ENCODE measurements around the gene GIGYF1.

DNA sequence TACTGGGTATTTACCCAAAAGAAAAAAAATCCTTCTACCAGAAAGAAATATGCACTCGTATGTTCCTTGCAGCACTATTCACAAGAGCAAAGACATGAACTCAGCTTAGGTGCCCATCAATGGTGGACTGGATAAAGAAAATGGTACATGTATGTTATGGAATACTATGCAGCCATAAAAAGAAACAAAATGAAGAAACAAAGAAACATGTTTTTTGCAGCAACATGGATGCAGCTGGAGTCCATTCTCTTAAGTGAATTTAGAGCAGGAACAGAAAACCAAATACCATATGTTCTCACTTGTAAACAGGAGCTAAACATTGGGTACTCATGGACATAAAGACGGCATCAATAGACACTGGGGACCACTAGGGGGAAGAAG is 26.0 kb downstream of the GIGYF1 start:
- TF ChIP-seq E2F6 (IDR thresholded peaks at IDR 0.05), result no peak
- no peak for TF ChIP-seq EZH2 (IDR thresholded peaks at IDR 0.05; ENCODE audit: low read depth, low read length, severe bottlenecking)
- TF ChIP-seq CREB1 (IDR thresholded peaks at IDR 0.05), result no peak
- TF ChIP-seq TAF1 (IDR thresholded peaks at IDR 0.05; ENCODE audit: low read depth, low read length), result no peak
- TF ChIP-seq, protein P1, sequence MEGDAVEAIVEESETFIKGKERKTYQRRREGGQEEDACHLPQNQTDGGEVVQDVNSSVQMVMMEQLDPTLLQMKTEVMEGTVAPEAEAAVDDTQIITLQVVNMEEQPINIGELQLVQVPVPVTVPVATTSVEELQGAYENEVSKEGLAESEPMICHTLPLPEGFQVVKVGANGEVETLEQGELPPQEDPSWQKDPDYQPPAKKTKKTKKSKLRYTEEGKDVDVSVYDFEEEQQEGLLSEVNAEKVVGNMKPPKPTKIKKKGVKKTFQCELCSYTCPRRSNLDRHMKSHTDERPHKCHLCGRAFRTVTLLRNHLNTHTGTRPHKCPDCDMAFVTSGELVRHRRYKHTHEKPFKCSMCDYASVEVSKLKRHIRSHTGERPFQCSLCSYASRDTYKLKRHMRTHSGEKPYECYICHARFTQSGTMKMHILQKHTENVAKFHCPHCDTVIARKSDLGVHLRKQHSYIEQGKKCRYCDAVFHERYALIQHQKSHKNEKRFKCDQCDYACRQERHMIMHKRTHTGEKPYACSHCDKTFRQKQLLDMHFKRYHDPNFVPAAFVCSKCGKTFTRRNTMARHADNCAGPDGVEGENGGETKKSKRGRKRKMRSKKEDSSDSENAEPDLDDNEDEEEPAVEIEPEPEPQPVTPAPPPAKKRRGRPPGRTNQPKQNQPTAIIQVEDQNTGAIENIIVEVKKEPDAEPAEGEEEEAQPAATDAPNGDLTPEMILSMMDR (IDR thresholded peaks at IDR 0.05; ENCODE audit: control extremely low read depth in 1 of 3, insufficient read depth in 1 of 3, low read depth in 1 of 3, low read length in 3 of 3), result no peak
- TF ChIP-seq POLR2A (IDR thresholded peaks at IDR 0.05; ENCODE audit: control extremely low read depth in 1 of 2, low read depth in 2 of 2, low read length in 2 of 2), result no peak
- TF ChIP-seq RNF2 (IDR thresholded peaks at IDR 0.05; ENCODE audit: borderline replicate concordance, low read depth, low read length, missing control alignments, poor library complexity, severe bottlenecking), result no peak
- no peak for TF ChIP-seq POLR2AphosphoS5 (IDR thresholded peaks at IDR 0.05; ENCODE audit: low read depth, low read length)
- no peak for TF ChIP-seq SP1 (IDR thresholded peaks at IDR 0.05; ENCODE audit: low read depth, low read length)
- TF ChIP-seq BRCA1 (IDR thresholded peaks at IDR 0.05; ENCODE audit: low read depth, low read length), result no peak
- TF ChIP-seq KDM1A (IDR thresholded peaks at IDR 0.05; ENCODE audit: borderline replicate concordance, low read length), result no peak
- TF ChIP-seq, protein P2, sequence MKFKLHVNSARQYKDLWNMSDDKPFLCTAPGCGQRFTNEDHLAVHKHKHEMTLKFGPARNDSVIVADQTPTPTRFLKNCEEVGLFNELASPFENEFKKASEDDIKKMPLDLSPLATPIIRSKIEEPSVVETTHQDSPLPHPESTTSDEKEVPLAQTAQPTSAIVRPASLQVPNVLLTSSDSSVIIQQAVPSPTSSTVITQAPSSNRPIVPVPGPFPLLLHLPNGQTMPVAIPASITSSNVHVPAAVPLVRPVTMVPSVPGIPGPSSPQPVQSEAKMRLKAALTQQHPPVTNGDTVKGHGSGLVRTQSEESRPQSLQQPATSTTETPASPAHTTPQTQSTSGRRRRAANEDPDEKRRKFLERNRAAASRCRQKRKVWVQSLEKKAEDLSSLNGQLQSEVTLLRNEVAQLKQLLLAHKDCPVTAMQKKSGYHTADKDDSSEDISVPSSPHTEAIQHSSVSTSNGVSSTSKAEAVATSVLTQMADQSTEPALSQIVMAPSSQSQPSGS (IDR thresholded peaks at IDR 0.05; ENCODE audit: low read length), result no peak
- no peak for TF ChIP-seq TEAD4 (IDR thresholded peaks at IDR 0.05; ENCODE audit: low read depth, low read length)
- TF ChIP-seq CEBPB (IDR thresholded peaks at IDR 0.05; ENCODE audit: low read depth, low read length), result no peak

Data from H1 (cell line).